WTC11 (cell line): Measurements from ENCODE around the gene RMDN3. TPM values are rescaled to one million over a fixed set of nuclear protein-coding genes. Genes with fewer than 3 reads are reported as not detected.
A peak's percentile ranks its signal among the peaks of the same experiment; 100 is the strongest.

Source experiments
- ATAC-seq: fragments of 200-7000 bp; cut with Tn5 transposase; 2 replicates; pipeline ENCODE4 v1.10.0; 2021; ENCODE audit warnings: mild to moderate bottlenecking, moderate library complexity
- CTCF ChIA-PET: fragments of 300-600 bp; sonication (Branson Sonifier 250); formaldehyde crosslinking; loops from one replicate; lab custom pipeline; 2021; ENCODE audit warnings: antibody characterized with exemption; lab: Charles Lee
- POLR2A ChIA-PET: fragments of 350-600 bp; sonication (Branson Sonifier 250); formaldehyde crosslinking; loops from one replicate; lab custom pipeline; 2021; ENCODE audit warnings: antibody characterized with exemption; lab: Charles Lee
- DNase-seq: peaks from one replicate; pipeline ENCODE4 v3.0.0; 2021; ENCODE audit warnings: low spot score
- H3K27ac Mint-ChIP-seq: 2 replicates; pipeline ENCODE4 v1.8.0; 2021; ENCODE audit warnings: mixed read lengths
- H3K27me3 Mint-ChIP-seq: 2 replicates; pipeline ENCODE4 v1.8.0; 2021; ENCODE audit warnings: low read depth, mild to moderate bottlenecking, moderate library complexity, mixed read lengths
- H3K36me3 Mint-ChIP-seq: 2 replicates; pipeline ENCODE4 v1.8.0; 2021; ENCODE audit warnings: mixed read lengths
- H3K4me1 Mint-ChIP-seq: 2 replicates; pipeline ENCODE4 v1.8.0; 2022; ENCODE audit warnings: mixed read lengths
- H3K4me3 Mint-ChIP-seq: 2 replicates; pipeline ENCODE4 v1.8.0; 2021; ENCODE audit warnings: mild to moderate bottlenecking, moderate library complexity, mixed read lengths
- H3K9me3 Mint-ChIP-seq: 2 replicates; pipeline ENCODE4 v1.8.0; 2021; ENCODE audit warnings: mixed read lengths
- AR ChIP-seq: fragments of 250-450 bp; sonication (Bioruptor Pico); IDR thresholded peaks from 2 replicates; pipeline ENCODE4 v1.9.0; 2021; ENCODE audit warnings: mild to moderate bottlenecking
- ARID4B ChIP-seq: sonication (generic); formaldehyde crosslinking; IDR thresholded peaks from 2 replicates; pipeline ENCODE4 v1.8.0; 2023; ENCODE audit warnings: missing genetic modification reagents, mild to moderate bottlenecking, borderline replicate concordance
- ATF1 ChIP-seq: sonication (generic); formaldehyde crosslinking; IDR thresholded peaks from 2 replicates; pipeline ENCODE4 v1.8.1; 2023; ENCODE audit warnings: mild to moderate bottlenecking, moderate library complexity, missing genetic modification reagents
- CDX4 ChIP-seq: fragments of 250-450 bp; sonication (Bioruptor Pico); IDR thresholded peaks from 2 replicates; pipeline ENCODE4 v1.9.0; 2021; ENCODE audit warnings: moderate library complexity, mild to moderate bottlenecking, inconsistent platforms, borderline replicate concordance
- E2F5 ChIP-seq: sonication (generic); formaldehyde crosslinking; IDR thresholded peaks from 2 replicates; pipeline ENCODE4 v1.8.1; 2022; ENCODE audit warnings: mild to moderate bottlenecking, moderate library complexity, missing genetic modification reagents
- ELF4 ChIP-seq: sonication (generic); formaldehyde crosslinking; IDR thresholded peaks from 2 replicates; pipeline ENCODE4 v1.8.1; 2022; ENCODE audit warnings: low read depth, mild to moderate bottlenecking, moderate library complexity, missing genetic modification reagents
- FOXJ3 ChIP-seq: sonication (generic); formaldehyde crosslinking; IDR thresholded peaks from 2 replicates; pipeline ENCODE4 v1.9.0; 2021; ENCODE audit warnings: missing genetic modification reagents, mild to moderate bottlenecking, borderline replicate concordance
- GTF2I ChIP-seq: fragments of 250-450 bp; sonication (Bioruptor Pico); conservative IDR thresholded peaks from 2 replicates; pipeline ENCODE4 v1.4.0; 2021; ENCODE audit warnings: mild to moderate bottlenecking
- JAZF1 ChIP-seq: fragments of 250-450 bp; sonication (Bioruptor Pico); IDR thresholded peaks from 2 replicates; pipeline ENCODE4 v1.9.0; 2021; ENCODE audit warnings: moderate library complexity, mild to moderate bottlenecking, inconsistent platforms
- MXD4 ChIP-seq: fragments of 250-450 bp; sonication (Bioruptor Pico); IDR thresholded peaks from 2 replicates; pipeline ENCODE4 v1.8.0; 2021; ENCODE audit warnings: mild to moderate bottlenecking, moderate library complexity, borderline replicate concordance
- NFATC4 ChIP-seq: fragments of 250-450 bp; sonication (Bioruptor Pico); IDR thresholded peaks from 2 replicates; pipeline ENCODE4 v1.9.0; 2021; ENCODE audit warnings: mild to moderate bottlenecking
- RORB ChIP-seq: fragments of 250-450 bp; sonication (Bioruptor Pico); IDR thresholded peaks from 2 replicates; pipeline ENCODE4 v1.9.0; 2021; ENCODE audit warnings: mild to moderate bottlenecking
- SMAD4 ChIP-seq: sonication (generic); formaldehyde crosslinking; IDR thresholded peaks from 2 replicates; pipeline ENCODE4 v1.8.0; 2022; ENCODE audit warnings: mild to moderate bottlenecking, missing genetic modification reagents
- USF2 ChIP-seq: sonication (generic); formaldehyde crosslinking; IDR thresholded peaks from 2 replicates; pipeline ENCODE4 v1.8.1; 2023; ENCODE audit warnings: mild to moderate bottlenecking, missing genetic modification reagents, moderate library complexity
- ZNF138 ChIP-seq: sonication (generic); formaldehyde crosslinking; conservative IDR thresholded peaks from 2 replicates; pipeline ENCODE4 v1.8.1; 2022; ENCODE audit warnings: mild to moderate bottlenecking, moderate library complexity, missing genetic modification reagents
- ZNF532 ChIP-seq: fragments of 250-450 bp; sonication (Bioruptor Pico); IDR thresholded peaks from 2 replicates; pipeline ENCODE4 v1.9.0; 2021; ENCODE audit warnings: mild to moderate bottlenecking, borderline replicate concordance
- total RNA-seq: library from RNA; stranded (reverse); gene quantifications from 3 replicates; pipeline ENCODE4 v1.2.3, GENCODE V29; 2021
- TF ChIP-seq, protein P1 (sequence below): sonication (generic); formaldehyde crosslinking; IDR thresholded peaks from 2 replicates; pipeline ENCODE4 v1.8.1; 2023; ENCODE audit warnings: mild to moderate bottlenecking, missing genetic modification reagents
- TF ChIP-seq, protein P2 (sequence below): sonication (generic); formaldehyde crosslinking; conservative IDR thresholded peaks from 2 replicates; pipeline ENCODE4 v1.8.1; 2022; ENCODE audit warnings: mild to moderate bottlenecking, missing genetic modification reagents
- TF ChIP-seq, protein P3 (sequence below): sonication (generic); formaldehyde crosslinking; IDR thresholded peaks from 2 replicates; pipeline ENCODE4 v1.8.1; 2022; ENCODE audit warnings: low read depth, mild to moderate bottlenecking, moderate library complexity, missing genetic modification reagents, borderline replicate concordance

Gene RMDN3
- total RNA-seq, 1 experiment from 2014 or later: 22.8 TPM

DNA sequence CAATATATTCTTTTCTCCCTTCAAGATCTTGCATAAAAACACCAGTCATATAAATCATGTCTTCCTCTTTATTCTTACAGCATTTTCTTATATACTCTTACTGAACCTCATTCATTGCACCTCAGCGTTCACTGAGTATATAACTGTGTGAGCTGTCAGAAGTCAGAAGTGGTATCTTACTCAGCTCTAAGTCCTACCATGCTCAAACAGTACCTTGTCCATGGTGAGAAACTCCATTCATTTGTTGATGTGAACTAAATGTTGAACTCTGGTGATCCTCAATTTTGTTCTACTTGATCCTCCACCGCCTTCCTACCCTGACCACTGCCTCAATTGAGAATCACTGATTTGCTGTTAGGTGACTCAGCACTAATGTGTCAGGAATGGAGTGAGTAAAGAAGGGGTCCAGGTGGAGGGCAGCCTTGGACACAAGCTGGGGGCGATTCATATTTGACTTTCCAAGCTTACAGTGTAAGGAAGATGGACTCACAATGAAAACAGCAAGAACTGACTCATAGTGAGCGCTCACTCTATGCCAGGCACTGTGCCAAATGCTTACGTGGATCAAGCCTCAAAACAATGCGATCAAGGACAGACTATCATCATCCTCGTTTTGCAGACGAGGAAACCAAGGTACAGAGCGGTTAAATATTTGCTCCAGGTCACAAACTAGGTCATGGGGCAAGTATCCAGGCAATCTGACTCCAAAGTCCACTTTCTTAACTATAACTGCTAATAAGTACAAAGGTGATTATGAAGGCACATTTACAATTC lies 38.3 kb upstream of the RMDN3 start:
- no peak overlapping the region for H3K4me3 Mint-ChIP-seq
- ATAC-seq (no peak), DNase-seq (no peak)
- H3K9me3 Mint-ChIP-seq: no peaks in the 10 kb centered on the region
- peak overlapping the region; percentile 2; the same call in 1 of the 2 replicates for H3K27ac Mint-ChIP-seq
- POLR2A ChIA-PET: interaction anchor here (0.6 kb wide), 1 partner anchor 8 kb away, joined by 3 read pairs; no protein-coding TSS in a partner anchor
- peaks cover 46% of the 10 kb centered on the region for H3K4me1 Mint-ChIP-seq
- peaks cover 10% of the 10 kb centered on the region for H3K36me3 Mint-ChIP-seq
- CTCF ChIA-PET: interaction anchor here (1.0 kb wide), 1 partner anchor 22 kb away, joined by 3 read pairs; no protein-coding TSS in a partner anchor
- no peaks in the 10 kb centered on the region for H3K27me3 Mint-ChIP-seq
- no peak for TF ChIP-seq NFATC4 (CRISPR knock-in tag)
- TF ChIP-seq GTF2I (CRISPR knock-in tag): no peak
- TF ChIP-seq, protein P1, sequence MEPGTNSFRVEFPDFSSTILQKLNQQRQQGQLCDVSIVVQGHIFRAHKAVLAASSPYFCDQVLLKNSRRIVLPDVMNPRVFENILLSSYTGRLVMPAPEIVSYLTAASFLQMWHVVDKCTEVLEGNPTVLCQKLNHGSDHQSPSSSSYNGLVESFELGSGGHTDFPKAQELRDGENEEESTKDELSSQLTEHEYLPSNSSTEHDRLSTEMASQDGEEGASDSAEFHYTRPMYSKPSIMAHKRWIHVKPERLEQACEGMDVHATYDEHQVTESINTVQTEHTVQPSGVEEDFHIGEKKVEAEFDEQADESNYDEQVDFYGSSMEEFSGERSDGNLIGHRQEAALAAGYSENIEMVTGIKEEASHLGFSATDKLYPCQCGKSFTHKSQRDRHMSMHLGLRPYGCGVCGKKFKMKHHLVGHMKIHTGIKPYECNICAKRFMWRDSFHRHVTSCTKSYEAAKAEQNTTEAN (CRISPR knock-in tag): no peak
- TF ChIP-seq USF2 (CRISPR knock-in tag): no peak
- TF ChIP-seq E2F5: no peak
- TF ChIP-seq ARID4B (CRISPR knock-in tag): no peak
- no peak for TF ChIP-seq ELF4 (CRISPR knock-in tag)
- no peak for TF ChIP-seq JAZF1
- no peak for TF ChIP-seq SMAD4 (CRISPR knock-in tag)
- no peak for TF ChIP-seq AR (CRISPR knock-in tag)
- no peak for TF ChIP-seq ZNF532
- TF ChIP-seq FOXJ3 (CRISPR knock-in tag): no peak
- TF ChIP-seq, protein P2, sequence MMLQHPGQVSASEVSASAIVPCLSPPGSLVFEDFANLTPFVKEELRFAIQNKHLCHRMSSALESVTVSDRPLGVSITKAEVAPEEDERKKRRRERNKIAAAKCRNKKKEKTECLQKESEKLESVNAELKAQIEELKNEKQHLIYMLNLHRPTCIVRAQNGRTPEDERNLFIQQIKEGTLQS (CRISPR knock-in tag): no peak
- no peak for TF ChIP-seq CDX4 (CRISPR knock-in tag)
- no peak for TF ChIP-seq MXD4 (CRISPR knock-in tag)
- TF ChIP-seq ATF1: no peak
- no peak for TF ChIP-seq ZNF138
- no peak for TF ChIP-seq RORB
- TF ChIP-seq, protein P3, sequence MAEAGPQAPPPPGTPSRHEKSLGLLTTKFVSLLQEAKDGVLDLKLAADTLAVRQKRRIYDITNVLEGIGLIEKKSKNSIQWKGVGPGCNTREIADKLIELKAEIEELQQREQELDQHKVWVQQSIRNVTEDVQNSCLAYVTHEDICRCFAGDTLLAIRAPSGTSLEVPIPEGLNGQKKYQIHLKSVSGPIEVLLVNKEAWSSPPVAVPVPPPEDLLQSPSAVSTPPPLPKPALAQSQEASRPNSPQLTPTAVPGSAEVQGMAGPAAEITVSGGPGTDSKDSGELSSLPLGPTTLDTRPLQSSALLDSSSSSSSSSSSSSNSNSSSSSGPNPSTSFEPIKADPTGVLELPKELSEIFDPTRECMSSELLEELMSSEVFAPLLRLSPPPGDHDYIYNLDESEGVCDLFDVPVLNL (CRISPR knock-in tag): no peak
